A549 (cell line): ENCODE data around the gene PRR7. TPM values are rescaled to one million over a fixed set of nuclear protein-coding genes. Genes with fewer than 3 reads are reported as not detected.

Source experiments
- ATAC-seq, 2 experiments: fragments of 200-7000 bp in 1 of 2; fragments of >200 bp in 1 of 2; cut with Nextera tagmentation in 1 of 2; cut with Tn5 transposase in 1 of 2; 3 replicates each; pipeline versions ENCODE4 v1.8.0 to v1.9.1; 2018 to 2020; ENCODE audit warnings: mild to moderate bottlenecking in 1 of 2, moderate library complexity in 1 of 2
- CTCF ChIA-PET: fragments of 300-600 bp; sonication (Branson Sonifier 250); formaldehyde crosslinking; extraction: SDS; loops from one replicate; lab custom pipeline; 2021; ENCODE audit warnings: antibody characterized with exemption, inconsistent platforms; lab: Yijun Ruan, JAX
- POLR2A ChIA-PET: fragments of 350-600 bp; formaldehyde crosslinking; extraction: SDS; loops from one replicate; lab custom pipeline; 2021; ENCODE audit warnings: antibody characterized with exemption, inconsistent platforms; lab: Yijun Ruan, JAX
- DNase-seq, 2 experiments: peaks; one replicate each; pipeline versions ENCODE4 v3.0.0 to v3.0.0-alpha.2; 2011 to 2016; ENCODE audit warnings: low read depth in 1 of 2, low spot score in 1 of 2
- FAIRE-seq: peaks from 2 replicates; lab custom pipeline; 2011; peaks lifted over from hg19 to GRCh38; lab: Jason Lieb, UNC
- H3K27ac ChIP-seq, 2 experiments: fragments of >200 bp; sonication (Bioruptor Twin); formaldehyde crosslinking; 3 replicates each; pipeline ENCODE4 v1.5.1; 2016 to 2017
- H3K4me1 ChIP-seq: fragments of >200 bp; sonication (Bioruptor Twin); formaldehyde crosslinking; 3 replicates; pipeline ENCODE4 v1.6.1; 2016
- H3K4me2 ChIP-seq: fragments of >200 bp; sonication (Bioruptor Twin); formaldehyde crosslinking; 3 replicates; pipeline ENCODE4 v1.6.1; 2016
- H3K4me3 ChIP-seq: fragments of >200 bp; sonication (Bioruptor Twin); formaldehyde crosslinking; 3 replicates; pipeline ENCODE4 v1.5.1; 2016
- H3K9me3 ChIP-seq: fragments of >200 bp; sonication (Bioruptor Twin); formaldehyde crosslinking; 3 replicates; pipeline ENCODE4 v1.6.1; 2016
- CBX2 ChIP-seq: fragments of 200-600 bp; sonication (generic); IDR thresholded peaks from 2 replicates; pipeline ENCODE4 v1.6.1; 2016; ENCODE audit warnings: low read depth, mild to moderate bottlenecking, borderline replicate concordance
- CHD2 ChIP-seq: fragments of 150-350 bp; IDR thresholded peaks from 2 replicates; pipeline ENCODE4 v1.6.1; 2014; ENCODE audit warnings: low read length; ENCODE audit not compliant: partially characterized antibody
- EHMT2 ChIP-seq: fragments of 200-600 bp; sonication (generic); IDR thresholded peaks from 2 replicates; pipeline ENCODE4 v1.6.1; 2016; ENCODE audit warnings: antibody characterized with exemption, low read depth, mild to moderate bottlenecking, moderate library complexity
- FOSB ChIP-seq: fragments of 250-450 bp; sonication (Bioruptor Pico); IDR thresholded peaks from 2 replicates; pipeline ENCODE4 v1.5.0; 2020; ENCODE audit warnings: mild to moderate bottlenecking, moderate library complexity
- FOXS1 ChIP-seq: fragments of 250-450 bp; sonication (Bioruptor Pico); IDR thresholded peaks from 2 replicates; pipeline ENCODE4 v1.5.0; 2020; ENCODE audit warnings: mild to moderate bottlenecking, moderate library complexity
- GATA3 ChIP-seq: IDR thresholded peaks from 2 replicates; pipeline ENCODE4 v1.6.1; 2012; ENCODE audit warnings: borderline replicate concordance
- HDAC2 ChIP-seq: fragments of 200-600 bp; sonication (generic); IDR thresholded peaks from 2 replicates; pipeline ENCODE4 v1.6.1; 2016
- HEYL ChIP-seq: fragments of 250-450 bp; sonication (Bioruptor Pico); IDR thresholded peaks from 2 replicates; pipeline ENCODE4 v1.8.0; 2021; ENCODE audit warnings: mild to moderate bottlenecking, moderate library complexity
- HOXA7 ChIP-seq: fragments of 250-450 bp; sonication (Bioruptor Pico); IDR thresholded peaks from 2 replicates; pipeline ENCODE4 v1.5.0; 2020; ENCODE audit warnings: mild to moderate bottlenecking, moderate library complexity
- KDM5A ChIP-seq: fragments of 200-600 bp; sonication (generic); IDR thresholded peaks from 2 replicates; pipeline ENCODE4 v1.6.1; 2016; ENCODE audit warnings: antibody characterized with exemption, mild to moderate bottlenecking
- MAFK ChIP-seq: fragments of 450-650 bp; IDR thresholded peaks from 2 replicates; pipeline ENCODE4 v1.6.1; 2014; ENCODE audit not compliant: partially characterized antibody
- NFE2L2 ChIP-seq: fragments of 150-350 bp; conservative IDR thresholded peaks from 2 replicates; pipeline ENCODE4 v1.6.1; 2014; ENCODE audit warnings: low read length
- NR3C1 ChIP-seq: fragments of >200 bp; sonication (Bioruptor Twin); formaldehyde crosslinking; IDR thresholded peaks from 3 replicates; pipeline ENCODE4 v1.6.1; 2017
- POLR2A ChIP-seq: IDR thresholded peaks from 2 replicates; pipeline ENCODE4 v1.6.1; 2012; ENCODE audit warnings: mild to moderate bottlenecking, low read length
- RFX5 ChIP-seq: fragments of 450-650 bp; IDR thresholded peaks from 2 replicates; pipeline ENCODE4 v1.7.1; 2014; ENCODE audit warnings: antibody characterized with exemption, mild to moderate bottlenecking, moderate library complexity
- RNF2 ChIP-seq: fragments of 200-600 bp; sonication (generic); IDR thresholded peaks from 2 replicates; pipeline ENCODE4 v1.6.1; 2016; ENCODE audit warnings: low read depth, mild to moderate bottlenecking, antibody characterized with exemption, moderate library complexity, borderline replicate concordance
- TP53 ChIP-seq: fragments of 250-450 bp; sonication (Bioruptor Pico); IDR thresholded peaks from 2 replicates; pipeline ENCODE4 v1.5.0; 2021; ENCODE audit warnings: mild to moderate bottlenecking, moderate library complexity
- ZC3H11A ChIP-seq: fragments of 450-650 bp; IDR thresholded peaks from 2 replicates; pipeline ENCODE4 v1.6.1; 2014; ENCODE audit warnings: antibody characterized with exemption, mild to moderate bottlenecking
- WGBS: methylation state at CpG from one replicate; pipeline ENCODE4 v1.1.6; 2017; ENCODE audit errors: missing lambda C conversion rate; 5-methylcytosine and 5-hydroxymethylcytosine counted together
- polyA plus RNA-seq, 4 experiments: library from polyadenylated mRNA; depleted of rRNA in 3 of 4; stranded (reverse); fragments of >200 nt; fragmentation: RNase III in 1 of 4; extraction: RNeasy Plus Mini Kit Qiagen cat#74134 plus additional on column Dnase treatment in 1 of 4; gene quantifications; 2 replicates in 3 of 4; 3 replicates in 1 of 4; pipeline ENCODE4 v1.2.3, GENCODE V29; 2011 to 2017
- TF ChIP-seq, protein P1 (sequence below): fragments of >200 bp; sonication (Bioruptor Twin); formaldehyde crosslinking; IDR thresholded peaks from 3 replicates; pipeline ENCODE4 v1.5.1; 2016
- TF ChIP-seq, protein P2 (sequence below): IDR thresholded peaks from 2 replicates; pipeline ENCODE4 v1.6.1; 2012
- TF ChIP-seq, protein P3 (sequence below): fragments of >200 bp; sonication (Bioruptor Twin); formaldehyde crosslinking; IDR thresholded peaks from 3 replicates; pipeline ENCODE4 v1.6.1; 2016
- TF ChIP-seq, protein P4 (sequence below): IDR thresholded peaks from 2 replicates; pipeline ENCODE4 v1.6.1; 2012
- TF ChIP-seq, protein P5 (sequence below): fragments of 450-650 bp; IDR thresholded peaks from 2 replicates; pipeline ENCODE4 v1.6.1; 2014; ENCODE audit warnings: antibody characterized with exemption

The PRR7 gene
- polyA plus RNA-seq, 2 of the 4 experiments (the other 2 are of a cell fraction): 2.2 to 11.0 TPM

DNA sequence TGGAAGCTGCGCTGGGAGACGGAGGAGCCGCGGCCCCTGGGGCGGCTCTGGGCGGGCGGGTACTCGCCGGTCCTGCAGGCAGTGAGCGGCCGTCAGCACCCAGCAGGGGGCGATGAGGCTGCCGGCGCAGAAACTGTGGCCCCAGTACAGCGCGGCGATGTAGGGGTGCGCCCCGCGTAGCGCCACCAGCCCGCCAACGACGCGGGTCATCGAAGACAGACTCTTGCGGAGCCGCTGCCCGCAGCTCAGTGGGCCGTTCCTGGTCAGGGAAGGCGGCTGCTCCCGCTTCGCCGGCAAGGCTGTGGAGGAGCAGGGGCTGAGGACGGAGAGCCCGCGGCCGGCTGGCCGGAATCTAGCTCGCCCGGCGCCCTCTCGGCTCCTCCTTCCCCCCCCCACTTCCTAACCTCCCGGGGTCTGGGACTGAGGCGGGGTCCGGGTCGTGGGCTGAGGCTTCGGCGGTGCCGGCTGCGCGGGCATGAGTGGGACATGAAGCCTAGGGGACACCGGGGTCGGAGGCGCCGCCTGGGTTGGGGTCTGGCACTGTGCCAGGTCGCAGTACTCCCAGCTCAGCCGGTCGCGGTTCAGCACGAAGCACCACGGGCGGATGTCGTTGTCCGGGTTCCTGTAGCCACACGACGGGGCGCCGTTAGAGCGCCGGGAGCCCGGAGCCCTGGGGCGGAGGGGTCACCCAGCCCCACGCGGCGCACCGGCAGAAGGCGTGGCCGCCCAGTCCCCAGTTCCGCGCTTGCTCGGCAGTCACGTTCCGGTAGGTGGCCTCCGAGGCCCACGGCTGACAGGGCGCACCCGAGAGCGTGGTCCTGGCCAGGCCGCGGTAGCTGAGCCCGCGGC, 42.6 kb upstream of the PRR7 start (continued):
- TF ChIP-seq, protein P1, sequence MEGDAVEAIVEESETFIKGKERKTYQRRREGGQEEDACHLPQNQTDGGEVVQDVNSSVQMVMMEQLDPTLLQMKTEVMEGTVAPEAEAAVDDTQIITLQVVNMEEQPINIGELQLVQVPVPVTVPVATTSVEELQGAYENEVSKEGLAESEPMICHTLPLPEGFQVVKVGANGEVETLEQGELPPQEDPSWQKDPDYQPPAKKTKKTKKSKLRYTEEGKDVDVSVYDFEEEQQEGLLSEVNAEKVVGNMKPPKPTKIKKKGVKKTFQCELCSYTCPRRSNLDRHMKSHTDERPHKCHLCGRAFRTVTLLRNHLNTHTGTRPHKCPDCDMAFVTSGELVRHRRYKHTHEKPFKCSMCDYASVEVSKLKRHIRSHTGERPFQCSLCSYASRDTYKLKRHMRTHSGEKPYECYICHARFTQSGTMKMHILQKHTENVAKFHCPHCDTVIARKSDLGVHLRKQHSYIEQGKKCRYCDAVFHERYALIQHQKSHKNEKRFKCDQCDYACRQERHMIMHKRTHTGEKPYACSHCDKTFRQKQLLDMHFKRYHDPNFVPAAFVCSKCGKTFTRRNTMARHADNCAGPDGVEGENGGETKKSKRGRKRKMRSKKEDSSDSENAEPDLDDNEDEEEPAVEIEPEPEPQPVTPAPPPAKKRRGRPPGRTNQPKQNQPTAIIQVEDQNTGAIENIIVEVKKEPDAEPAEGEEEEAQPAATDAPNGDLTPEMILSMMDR: peak; percentile 71
- TF ChIP-seq GATA3 (peak; percentile 11; the same call in 1 of the 2 replicates), ZC3H11A (no peak), HOXA7 (CRISPR knock-in tag) (no peak), CHD2 (no peak)

DNA sequence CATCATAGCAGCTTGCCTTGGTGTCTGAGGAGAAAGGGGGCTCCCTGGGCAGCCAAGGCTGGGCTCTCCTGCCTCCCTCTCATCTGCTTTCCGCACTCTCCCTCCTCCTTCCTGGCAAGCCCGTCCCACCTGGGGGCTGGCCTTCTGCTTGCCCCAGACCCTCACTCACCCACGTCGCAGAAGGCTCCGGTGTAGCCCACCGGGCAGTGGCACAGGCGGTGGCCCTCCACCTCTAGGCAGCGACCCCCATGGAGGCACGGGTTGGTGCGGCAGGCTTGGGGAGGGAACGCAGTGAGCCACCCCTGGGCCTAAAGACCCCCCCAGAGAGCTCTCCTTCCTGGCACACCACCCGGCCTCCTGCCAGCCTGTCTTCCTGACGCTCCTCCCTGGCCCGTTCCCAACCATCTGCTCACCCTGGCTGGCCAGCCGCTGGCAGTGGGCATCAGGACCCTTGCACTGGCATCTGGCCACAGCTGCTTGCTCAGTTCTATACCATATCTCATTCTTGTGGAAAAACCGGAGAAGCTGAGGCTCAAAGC, 41.9 kb upstream of the PRR7 start:
- 69% methylated on average over 13 of the region's 16 CpGs for WGBS
- FAIRE-seq (no peak), ATAC-seq (no peak), DNase-seq (no peak)
- Histone ChIP-seq H3K4me1 (peaks cover 11% of the 10 kb centered on the region; the same call in 2 of the 3 replicates), H3K9me3 (no peaks in the 10 kb centered on the region), H3K4me2 (peak overlapping the region; percentile 97), H3K4me3 (peak overlapping the region; percentile 60)
- CTCF ChIA-PET: interaction anchor here (0.7 to 43.1 kb wide), 28 partner anchors 11 to 385 kb away, joined by 3 to 1107 read pairs (median 8); partner anchors contain the start of genes GRK6, LMAN2, PDLIM7 and PRR7
- TF ChIP-seq HDAC2 (no peak), TP53 (CRISPR knock-in tag) (0 out of 2 replicates have a peak, but pooled peaks have one; percentile 11), NR3C1 (no peak)
- TF ChIP-seq, all 56 proteins: peak for 1
- POLR2A ChIA-PET: interaction anchor here (0.8 to 3.9 kb wide), 10 partner anchors 10 to 89 kb away, joined by 3 to 37 read pairs (median 4); partner anchors contain the start of genes GRK6, LMAN2 and PRR7
- H3K27ac ChIP-seq: peak overlapping the region; percentile 83 to 92

DNA sequence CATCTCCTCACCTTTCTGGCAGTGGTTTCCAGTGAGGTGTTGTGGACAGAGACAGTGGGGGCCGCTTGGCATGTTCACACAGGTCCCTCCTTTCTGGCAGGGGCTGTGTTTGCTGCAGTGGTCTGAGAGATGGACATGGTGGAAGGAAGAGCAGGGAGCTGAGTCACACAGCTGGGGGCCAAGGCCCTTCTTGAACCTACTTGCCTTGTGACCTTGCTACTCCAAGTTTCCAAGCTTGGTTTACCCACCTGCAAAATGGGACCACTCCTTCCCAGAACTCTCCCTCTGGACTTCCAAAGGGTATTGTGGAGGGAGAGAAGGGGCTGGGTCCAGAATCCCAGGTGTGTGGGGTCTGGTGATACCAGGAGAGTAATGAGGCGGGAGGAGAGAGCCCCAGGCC, 41.3 kb upstream of the PRR7 start:
- Histone ChIP-seq H3K4me1 (peaks cover 11% of the 10 kb centered on the region; the same call in 2 of the 3 replicates), H3K27ac (peak overlapping the region in 1 of 2 experiments; percentile 92; a peak in 4 of 6 replicates), H3K9me3 (no peaks in the 10 kb centered on the region), H3K4me3 (no peak overlapping the region), H3K4me2 (no peak overlapping the region)
- WGBS: 59% methylated on average over 2 of the region's 2 CpGs
- no peak for DNase-seq
- ChIA-PET CTCF (interaction anchor here (1.0 to 43.1 kb wide), 13 partner anchors 11 to 292 kb away, joined by 3 to 1107 read pairs (median 28); partner anchors contain the start of genes GRK6, LMAN2, PDLIM7 and PRR7), POLR2A (interaction anchor here (3.9 kb wide), 1 partner anchor 21 kb away, joined by 37 read pairs; the partner anchor contains the start of gene GRK6)
- no peak for FAIRE-seq
- ATAC-seq: no peak
- no peak for TF ChIP-seq HOXA7 (CRISPR knock-in tag)
- TF ChIP-seq, protein P2, sequence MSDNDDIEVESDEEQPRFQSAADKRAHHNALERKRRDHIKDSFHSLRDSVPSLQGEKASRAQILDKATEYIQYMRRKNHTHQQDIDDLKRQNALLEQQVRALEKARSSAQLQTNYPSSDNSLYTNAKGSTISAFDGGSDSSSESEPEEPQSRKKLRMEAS: no peak
- no peak for TF ChIP-seq POLR2A
- TF ChIP-seq CBX2: no peak
- TF ChIP-seq, protein P3, sequence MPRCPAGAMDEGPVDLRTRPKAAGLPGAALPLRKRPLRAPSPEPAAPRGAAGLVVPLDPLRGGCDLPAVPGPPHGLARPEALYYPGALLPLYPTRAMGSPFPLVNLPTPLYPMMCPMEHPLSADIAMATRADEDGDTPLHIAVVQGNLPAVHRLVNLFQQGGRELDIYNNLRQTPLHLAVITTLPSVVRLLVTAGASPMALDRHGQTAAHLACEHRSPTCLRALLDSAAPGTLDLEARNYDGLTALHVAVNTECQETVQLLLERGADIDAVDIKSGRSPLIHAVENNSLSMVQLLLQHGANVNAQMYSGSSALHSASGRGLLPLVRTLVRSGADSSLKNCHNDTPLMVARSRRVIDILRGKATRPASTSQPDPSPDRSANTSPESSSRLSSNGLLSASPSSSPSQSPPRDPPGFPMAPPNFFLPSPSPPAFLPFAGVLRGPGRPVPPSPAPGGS: no peak
- no peak for TF ChIP-seq MAFK
- no peak for TF ChIP-seq HDAC2
- TF ChIP-seq, protein P1: no peak
- TF ChIP-seq NFE2L2: no peak
- TF ChIP-seq RFX5: no peak
- TF ChIP-seq, protein P4, sequence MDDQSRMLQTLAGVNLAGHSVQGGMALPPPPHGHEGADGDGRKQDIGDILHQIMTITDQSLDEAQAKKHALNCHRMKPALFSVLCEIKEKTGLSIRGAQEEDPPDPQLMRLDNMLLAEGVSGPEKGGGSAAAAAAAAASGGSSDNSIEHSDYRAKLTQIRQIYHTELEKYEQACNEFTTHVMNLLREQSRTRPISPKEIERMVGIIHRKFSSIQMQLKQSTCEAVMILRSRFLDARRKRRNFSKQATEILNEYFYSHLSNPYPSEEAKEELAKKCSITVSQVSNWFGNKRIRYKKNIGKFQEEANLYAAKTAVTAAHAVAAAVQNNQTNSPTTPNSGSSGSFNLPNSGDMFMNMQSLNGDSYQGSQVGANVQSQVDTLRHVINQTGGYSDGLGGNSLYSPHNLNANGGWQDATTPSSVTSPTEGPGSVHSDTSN: no peak
- TF ChIP-seq FOSB: no peak
- TF ChIP-seq RNF2: no peak
- TF ChIP-seq HEYL: no peak
- no peak for TF ChIP-seq TP53 (CRISPR knock-in tag)
- TF ChIP-seq KDM5A: no peak
- TF ChIP-seq EHMT2: no peak
- TF ChIP-seq, protein P5, sequence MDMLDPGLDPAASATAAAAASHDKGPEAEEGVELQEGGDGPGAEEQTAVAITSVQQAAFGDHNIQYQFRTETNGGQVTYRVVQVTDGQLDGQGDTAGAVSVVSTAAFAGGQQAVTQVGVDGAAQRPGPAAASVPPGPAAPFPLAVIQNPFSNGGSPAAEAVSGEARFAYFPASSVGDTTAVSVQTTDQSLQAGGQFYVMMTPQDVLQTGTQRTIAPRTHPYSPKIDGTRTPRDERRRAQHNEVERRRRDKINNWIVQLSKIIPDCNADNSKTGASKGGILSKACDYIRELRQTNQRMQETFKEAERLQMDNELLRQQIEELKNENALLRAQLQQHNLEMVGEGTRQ: no peak
- TF ChIP-seq FOXS1: no peak
- TF ChIP-seq, all 56 proteins: peak for 0
